Keratinocyte (primary cell): ENCODE data around the gene PRKCSH. TPM values are rescaled to one million over a fixed set of nuclear protein-coding genes. Genes with fewer than 3 reads are reported as not detected.
A peak's percentile ranks its signal among the peaks of the same experiment; 100 is the strongest.
"Not testable (repeated sequence)": the region's sequence is repeated elsewhere in the genome, so short reads cannot be mapped to it uniquely, and the experiment has no call there.

Experiments used
- DNase-seq: peaks from one replicate; pipeline ENCODE4 v3.0.0-alpha.2; 2011; ENCODE audit warnings: low read depth, missing footprints, low spot score
- FAIRE-seq: peaks from 2 replicates; lab custom pipeline; 2011; peaks lifted over from hg19 to GRCh38; lab: Jason Lieb, UNC
- H2AFZ ChIP-seq: 2 replicates; pipeline ENCODE4 v1.6.0; 2012; ENCODE audit warnings: low read length, control low read depth, inconsistent platforms; ENCODE audit not compliant: control insufficient read depth
- H3K27ac ChIP-seq: 2 replicates; pipeline ENCODE4 v1.5.1; 2011; ENCODE audit warnings: low read length; ENCODE audit not compliant: control insufficient read depth, insufficient read depth
- H3K27me3 ChIP-seq: 3 replicates; pipeline ENCODE4 v1.6.0; 2011; ENCODE audit warnings: low read length; ENCODE audit not compliant: control insufficient read depth, insufficient read depth; ENCODE audit errors: extremely low read depth
- H3K36me3 ChIP-seq, 2 experiments: 2 replicates in 1 of 2; 3 replicates in 1 of 2; pipeline ENCODE4 v1.5.1; 2011; ENCODE audit warnings: low read length in 2 of 2, mild to moderate bottlenecking in 1 of 2; ENCODE audit not compliant: control insufficient read depth in 2 of 2, insufficient read depth in 2 of 2; ENCODE audit errors: extremely low read depth in 1 of 2
- H3K4me1 ChIP-seq: 3 replicates; pipeline ENCODE4 v1.5.1; 2011; ENCODE audit warnings: low read length; ENCODE audit not compliant: control insufficient read depth, insufficient read depth; ENCODE audit errors: extremely low read depth
- H3K4me2 ChIP-seq: 3 replicates; pipeline ENCODE4 v1.6.0; 2011; ENCODE audit warnings: low read depth, low read length; ENCODE audit not compliant: control insufficient read depth, insufficient read depth; ENCODE audit errors: extremely low read depth
- H3K4me3 ChIP-seq, 3 experiments: fragments of 200-600 bp in 1 of 3; sonication (generic) in 1 of 3; 2 replicates in 2 of 3; 3 replicates in 1 of 3; pipeline ENCODE4 v1.5.1; 2011 to 2016; ENCODE audit warnings: low read length in 3 of 3, mild to moderate bottlenecking in 3 of 3, control low read depth in 2 of 3, inconsistent platforms in 1 of 3, low read depth in 1 of 3, mixed read lengths in 1 of 3, mixed run types in 1 of 3, moderate library complexity in 1 of 3; ENCODE audit not compliant: control insufficient read depth in 2 of 3, insufficient read depth in 2 of 3; ENCODE audit errors: extremely low read depth in 1 of 3
- H3K79me2 ChIP-seq: 2 replicates; pipeline ENCODE4 v1.6.0; 2012; ENCODE audit warnings: low read length; ENCODE audit not compliant: control insufficient read depth, insufficient read depth
- H3K9ac ChIP-seq: 3 replicates; pipeline ENCODE4 v1.6.0; 2011; ENCODE audit warnings: low read length; ENCODE audit not compliant: control insufficient read depth, insufficient read depth; ENCODE audit errors: extremely low read depth
- H3K9me1 ChIP-seq: 3 replicates; pipeline ENCODE4 v1.6.0; 2011; ENCODE audit warnings: low read length; ENCODE audit not compliant: control insufficient read depth, insufficient read depth; ENCODE audit errors: extremely low read depth
- H3K9me3 ChIP-seq: 2 replicates; pipeline ENCODE4 v1.5.1; 2012; ENCODE audit warnings: low read depth, low read length; ENCODE audit not compliant: control insufficient read depth
- H4K20me1 ChIP-seq: 3 replicates; pipeline ENCODE4 v1.6.0; 2011; ENCODE audit warnings: low read length; ENCODE audit not compliant: control insufficient read depth, insufficient read depth; ENCODE audit errors: extremely low read depth
- CTCF ChIP-seq, 3 experiments: IDR thresholded peaks in 1 of 3; conservative IDR thresholded peaks in 1 of 3; optimal IDR thresholded peaks in 1 of 3; 2 replicates in 2 of 3; 3 replicates in 1 of 3; pipeline versions ENCODE3 to v1.5.1; 2011; ENCODE audit warnings: low read length in 3 of 3, mild to moderate bottlenecking in 3 of 3, moderate library complexity in 2 of 3, control low read depth in 1 of 3, inconsistent platforms in 1 of 3; ENCODE audit not compliant: insufficient read depth in 2 of 3; ENCODE audit errors: extremely low read depth in 1 of 3
- EZH2 ChIP-seq: IDR thresholded peaks from one replicate; pipeline ENCODE4 v1.6.1; 2012; ENCODE audit warnings: inconsistent platforms, mild to moderate bottlenecking, low read length, moderate library complexity
- dilution Hi-C: fragments of 300-500 bp; cut with MboI; formaldehyde crosslinking; loops from one replicate; pipeline ENCODE4 v1.7.0; 2020; ENCODE audit warnings: low sequenced_read_pairs; ENCODE audit not compliant: extremely low pct_ligation_motif_present
- polyA plus RNA-seq, 5 experiments: library from polyadenylated mRNA; depleted of rRNA in 3 of 5; stranded (reverse) in 3 of 5; stranded (forward) in 1 of 5; unstranded in 1 of 5; fragments of >200 nt; gene quantifications; 1 replicate in 1 of 5; 2 replicates in 3 of 5; 3 replicates in 1 of 5; pipeline versions ENCODE4 v1.2.1 to v1.2.3, GENCODE V29; 2011 to 2012; ENCODE audit warnings: missing spikeins in 2 of 5, low read depth in 1 of 5, low replicate concordance in 1 of 5

The PRKCSH gene
- polyA plus RNA-seq, 1 donor (not counting 4 experiments of a cell fraction or from before 2014, with no cell fraction given) = 56.3 TPM

GRCh38 chr19:11426656-11427055 is 8.8 kb upstream of the PRKCSH start:
- Histone ChIP-seq H3K9me3 (no peaks in the 10 kb centered on the region), H3K27ac (no peak overlapping the region), H3K4me2 (no peak overlapping the region), H3K9ac (no peak overlapping the region), H3K36me3 (no peaks in the 10 kb centered on the region), H3K4me3 (no peak overlapping the region), H3K79me2 (no peaks in the 10 kb centered on the region), H2AFZ (no peak overlapping the region), H3K4me1 (peaks cover 15% of the 10 kb centered on the region), H4K20me1 (no peaks in the 10 kb centered on the region), H3K27me3 (peaks cover 20% of the 10 kb centered on the region), H3K9me1 (no peaks in the 10 kb centered on the region)
- FAIRE-seq (no peak), DNase-seq (no peak)
- dilution Hi-C loops = no loop called here
- no peak for TF ChIP-seq EZH2
- TF ChIP-seq CTCF (optimal IDR thresholded peaks at IDR 0.05 in 1 of 3, IDR thresholded peaks at IDR 0.05 in 1 of 3, conservative IDR thresholded peaks at IDR 0.05 in 1 of 3; ENCODE audit: extremely low read depth in 1 of 3, insufficient read depth in 2 of 3, low read length in 3 of 3) = no peak

- H3K9me3 ChIP-seq, H3K9ac ChIP-seq, H3K27ac ChIP-seq, H2AFZ ChIP-seq, FAIRE-seq, H4K20me1 ChIP-seq, H3K4me3 ChIP-seq, H3K4me2 ChIP-seq, DNase-seq, H3K9me1 ChIP-seq, H3K27me3 ChIP-seq, dilution Hi-C loops: not testable (repeated sequence)
- Histone ChIP-seq H3K36me3 (peaks cover 10 to 13% of the 10 kb centered on the region in 2 experiments), H3K79me2 (peaks cover 22% of the 10 kb centered on the region), H3K4me1 (peaks cover 10% of the 10 kb centered on the region)
Measured at GRCh38 chr19:11433526-11433925, 1.9 kb upstream of the PRKCSH start.

GRCh38 chr19:11434703-11435056 is 755 bp upstream of the PRKCSH start:
- Histone ChIP-seq H3K4me1 (peaks cover 10% of the 10 kb centered on the region), H3K9ac (peak overlapping the region; percentile 69), H3K27me3 (no peaks in the 10 kb centered on the region), H4K20me1 (no peaks in the 10 kb centered on the region), H2AFZ (peak overlapping the region; percentile 94), H3K79me2 (peaks cover 22% of the 10 kb centered on the region), H3K4me2 (peak overlapping the region; percentile 76), H3K36me3 (peaks cover 13 to 19% of the 10 kb centered on the region in 2 experiments), H3K9me1 (peaks cover 2% of the 10 kb centered on the region), H3K27ac (peak overlapping the region; percentile 17), H3K9me3 (no peaks in the 10 kb centered on the region), H3K4me3 (peak overlapping the region; percentile 62 to 69 (median 63))
- FAIRE-seq (no peak), DNase-seq (no peak)
- dilution Hi-C loops = no loop called here
- no peak for TF ChIP-seq EZH2
- TF ChIP-seq CTCF (optimal IDR thresholded peaks at IDR 0.05 in 1 of 3, IDR thresholded peaks at IDR 0.05 in 1 of 3, conservative IDR thresholded peaks at IDR 0.05 in 1 of 3; ENCODE audit: extremely low read depth in 1 of 3, insufficient read depth in 2 of 3, low read length in 3 of 3) = no peak
